Measurements from ENCODE around the gene COL4A6.

The COL4A6 gene

DNA sequence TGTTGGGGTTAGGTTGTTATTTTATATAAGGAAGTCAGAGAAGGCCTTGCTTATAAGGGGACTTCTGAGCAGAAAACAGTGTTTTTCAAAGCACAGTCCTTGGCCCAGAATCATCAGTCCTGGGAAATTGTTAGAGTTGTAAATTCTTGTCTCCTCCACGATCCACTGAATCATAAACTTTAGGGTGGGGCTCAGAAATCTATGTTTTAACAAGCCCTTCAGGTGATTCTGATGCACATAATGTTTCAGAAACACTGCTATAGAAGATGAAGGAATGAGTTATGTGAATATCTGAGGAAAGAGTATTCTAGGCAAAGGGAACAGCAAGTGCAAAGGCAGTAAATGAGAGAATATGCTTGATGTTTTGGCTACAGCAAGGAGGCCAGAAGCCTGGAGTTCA is 121.8 kb downstream of the COL4A6 start:
- H3K4me3 ChIP-seq (ENCODE audit: control insufficient read depth, low read depth, low read length), result no peak overlapping the region
- TF ChIP-seq, protein P1, sequence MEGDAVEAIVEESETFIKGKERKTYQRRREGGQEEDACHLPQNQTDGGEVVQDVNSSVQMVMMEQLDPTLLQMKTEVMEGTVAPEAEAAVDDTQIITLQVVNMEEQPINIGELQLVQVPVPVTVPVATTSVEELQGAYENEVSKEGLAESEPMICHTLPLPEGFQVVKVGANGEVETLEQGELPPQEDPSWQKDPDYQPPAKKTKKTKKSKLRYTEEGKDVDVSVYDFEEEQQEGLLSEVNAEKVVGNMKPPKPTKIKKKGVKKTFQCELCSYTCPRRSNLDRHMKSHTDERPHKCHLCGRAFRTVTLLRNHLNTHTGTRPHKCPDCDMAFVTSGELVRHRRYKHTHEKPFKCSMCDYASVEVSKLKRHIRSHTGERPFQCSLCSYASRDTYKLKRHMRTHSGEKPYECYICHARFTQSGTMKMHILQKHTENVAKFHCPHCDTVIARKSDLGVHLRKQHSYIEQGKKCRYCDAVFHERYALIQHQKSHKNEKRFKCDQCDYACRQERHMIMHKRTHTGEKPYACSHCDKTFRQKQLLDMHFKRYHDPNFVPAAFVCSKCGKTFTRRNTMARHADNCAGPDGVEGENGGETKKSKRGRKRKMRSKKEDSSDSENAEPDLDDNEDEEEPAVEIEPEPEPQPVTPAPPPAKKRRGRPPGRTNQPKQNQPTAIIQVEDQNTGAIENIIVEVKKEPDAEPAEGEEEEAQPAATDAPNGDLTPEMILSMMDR (IDR thresholded peaks at IDR 0.05; ENCODE audit: control insufficient read depth, insufficient read depth, low read depth, low read length, missing control alignments), result no peak
- DNase-seq (ENCODE audit: low read depth), result no peak

DNA sequence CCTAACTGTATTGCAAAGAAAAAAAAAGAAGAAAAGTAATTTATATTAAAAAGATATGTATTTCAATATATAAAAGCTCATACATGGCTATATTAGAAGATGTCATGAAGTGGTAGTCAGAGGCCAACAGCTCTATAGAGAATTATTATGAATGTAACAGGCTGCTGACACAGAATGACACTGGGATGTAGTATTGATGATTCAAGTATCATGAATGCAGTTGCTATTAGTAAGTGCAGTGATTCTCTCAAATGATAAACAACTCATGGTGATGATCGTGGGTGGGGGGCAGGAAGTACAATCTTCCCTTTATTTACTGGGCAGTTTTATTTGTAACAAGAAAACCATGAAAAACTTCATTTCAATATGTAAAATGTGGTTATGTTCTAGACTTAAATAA is 124.6 kb downstream of the COL4A6 start:
- TF ChIP-seq, protein P1 (IDR thresholded peaks at IDR 0.05; ENCODE audit: control insufficient read depth, insufficient read depth, low read depth, low read length, missing control alignments), result no peak
- H3K4me3 ChIP-seq (ENCODE audit: control insufficient read depth, low read depth, low read length), result no peak overlapping the region
- no peak for DNase-seq (ENCODE audit: low read depth)

GRCh38 chrX:108312957-108313356 is 125.3 kb downstream of the COL4A6 start:
- no peak for DNase-seq (ENCODE audit: low read depth)
- H3K4me3 ChIP-seq (ENCODE audit: control insufficient read depth, low read depth, low read length), result no peak overlapping the region
- TF ChIP-seq, protein P1 (IDR thresholded peaks at IDR 0.05; ENCODE audit: control insufficient read depth, insufficient read depth, low read depth, low read length, missing control alignments), result no peak

DNA sequence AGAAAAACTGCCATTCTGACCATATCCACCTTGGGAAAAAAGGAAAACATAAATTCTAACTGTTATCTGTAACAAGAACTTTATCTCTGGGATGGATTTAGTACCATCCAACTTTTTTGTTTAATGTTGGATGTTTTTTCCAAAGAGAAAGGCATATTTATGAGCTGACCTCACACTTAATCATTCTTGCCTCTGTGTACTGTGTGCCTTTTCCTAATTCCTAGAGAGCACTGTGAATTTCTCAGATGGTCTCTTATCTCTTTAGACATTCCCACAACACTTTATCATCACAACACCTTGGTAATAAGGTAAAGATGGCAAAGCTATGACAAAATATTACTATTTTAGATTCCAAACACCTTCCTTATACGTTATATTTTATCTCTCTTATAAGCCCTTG is 126.2 kb downstream of the COL4A6 start:
- DNase-seq (ENCODE audit: low read depth), result no peak
- no peak overlapping the region for H3K4me3 ChIP-seq (ENCODE audit: control insufficient read depth, low read depth, low read length)
- TF ChIP-seq, protein P1 (IDR thresholded peaks at IDR 0.05; ENCODE audit: control insufficient read depth, insufficient read depth, low read depth, low read length, missing control alignments), result no peak

DNA sequence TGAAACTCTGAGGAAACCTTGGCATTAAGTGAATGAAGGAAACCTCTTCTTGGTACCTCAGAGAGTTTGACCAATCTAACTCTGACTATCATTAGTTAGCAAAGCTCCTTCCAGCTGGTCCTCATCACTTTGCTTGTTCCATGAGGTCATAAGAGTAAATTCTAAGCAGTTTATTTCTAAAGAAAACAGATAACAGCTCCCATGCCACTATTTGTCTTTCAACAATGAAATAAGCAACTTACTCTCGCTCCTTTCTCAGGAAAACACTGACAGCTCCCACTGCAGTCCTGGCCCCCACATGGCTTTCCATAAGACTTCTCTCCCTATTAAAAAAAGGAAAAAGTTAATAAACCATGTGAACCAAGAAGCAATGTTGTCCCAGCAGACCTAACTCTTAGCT is 127.7 kb downstream of the COL4A6 start:
- H3K4me3 ChIP-seq (ENCODE audit: control insufficient read depth, low read depth, low read length), result no peak overlapping the region
- no peak for DNase-seq (ENCODE audit: low read depth)
- TF ChIP-seq, protein P1 (IDR thresholded peaks at IDR 0.05; ENCODE audit: control insufficient read depth, insufficient read depth, low read depth, low read length, missing control alignments), result no peak

DNA sequence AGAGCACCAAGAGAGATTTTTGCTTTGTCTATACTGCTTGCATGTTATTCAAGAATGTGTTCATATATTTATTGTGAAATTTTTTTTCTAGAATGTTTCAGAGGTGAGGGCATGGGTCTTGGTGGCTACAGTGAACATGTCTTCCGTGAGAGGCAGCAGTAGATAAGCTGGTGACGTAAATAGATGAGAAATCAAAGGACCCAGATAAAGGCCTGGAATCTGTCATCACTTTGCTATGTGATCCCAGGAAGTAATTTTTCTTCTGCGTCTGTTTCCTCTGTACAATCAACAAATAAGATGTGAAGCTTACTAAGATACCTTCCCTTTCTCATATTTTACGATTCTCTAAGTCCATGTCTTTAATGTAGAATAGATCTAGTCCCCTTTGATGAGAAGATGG is 129.1 kb downstream of the COL4A6 start:
- TF ChIP-seq, protein P1 (IDR thresholded peaks at IDR 0.05; ENCODE audit: control insufficient read depth, insufficient read depth, low read depth, low read length, missing control alignments), result no peak
- no peak overlapping the region for H3K4me3 ChIP-seq (ENCODE audit: control insufficient read depth, low read depth, low read length)
- no peak for DNase-seq (ENCODE audit: low read depth)
